HepG2 (cell line): Measurements from ENCODE around the gene WDR82. TPM values are rescaled to one million over a fixed set of nuclear protein-coding genes. Genes with fewer than 3 reads are reported as not detected.
A peak's percentile ranks its signal among the peaks of the same experiment; 100 is the strongest.

Source experiments
- ESRRA ChIP-seq: sonication (generic); formaldehyde crosslinking; IDR thresholded peaks from 2 replicates; pipeline ENCODE4 v1.5.1; 2020; ENCODE audit warnings: mild to moderate bottlenecking, low read depth, missing genetic modification reagents
- HNF4G ChIP-seq, 2 experiments: sonication (generic) in 1 of 2; formaldehyde crosslinking in 1 of 2; IDR thresholded peaks; 2 replicates each; pipeline versions ENCODE4 v1.4.0 to v1.6.1; 2011 to 2020; ENCODE audit warnings: borderline replicate concordance in 2 of 2, low read depth in 2 of 2, mild to moderate bottlenecking in 2 of 2, low read length in 1 of 2, missing genetic modification reagents in 1 of 2, moderate library complexity in 1 of 2
- KAT8 ChIP-seq: IDR thresholded peaks from 2 replicates; pipeline ENCODE4 v1.6.1; 2016; ENCODE audit warnings: missing genetic modification reagents, missing compliant biosample characterization
- KDM2A ChIP-seq: sonication (generic); formaldehyde crosslinking; IDR thresholded peaks from 2 replicates; pipeline ENCODE4 v1.4.0; 2020; ENCODE audit warnings: low read depth, missing genetic modification reagents, borderline replicate concordance
- LCORL ChIP-seq, 2 experiments: fragments of 450-650 bp in 1 of 2; sonication (generic) in 1 of 2; formaldehyde crosslinking in 1 of 2; IDR thresholded peaks; 2 replicates each; pipeline versions ENCODE4 v1.5.0 to v1.6.1; 2017 to 2020; ENCODE audit warnings: antibody characterized with exemption in 1 of 2, missing genetic modification reagents in 1 of 2
- NR2C2 ChIP-seq: sonication (generic); formaldehyde crosslinking; IDR thresholded peaks from 2 replicates; pipeline ENCODE4 v1.4.0; 2020; ENCODE audit warnings: missing genetic modification reagents, mild to moderate bottlenecking, moderate library complexity, borderline replicate concordance
- RORA ChIP-seq: sonication (generic); formaldehyde crosslinking; IDR thresholded peaks from 2 replicates; pipeline ENCODE4 v1.5.0; 2020; ENCODE audit warnings: mild to moderate bottlenecking, missing genetic modification reagents, moderate library complexity
- RXRB ChIP-seq: IDR thresholded peaks from 2 replicates; pipeline ENCODE4 v1.6.1; 2016; ENCODE audit warnings: borderline replicate concordance, missing genetic modification reagents, missing compliant biosample characterization
- SALL1 ChIP-seq: sonication (generic); formaldehyde crosslinking; IDR thresholded peaks from 2 replicates; pipeline ENCODE4 v1.8.0; 2022; ENCODE audit warnings: mild to moderate bottlenecking, missing genetic modification reagents
- SAP130 ChIP-seq: IDR thresholded peaks from 2 replicates; pipeline ENCODE4 v1.6.1; 2016; ENCODE audit warnings: low read depth
- SIX4 ChIP-seq: sonication (generic); formaldehyde crosslinking; IDR thresholded peaks from 2 replicates; pipeline ENCODE4 v1.4.0; 2020; ENCODE audit warnings: missing genetic modification reagents
- SMAD1 ChIP-seq: sonication (generic); formaldehyde crosslinking; IDR thresholded peaks from 2 replicates; pipeline ENCODE4 v1.4.0; 2020; ENCODE audit warnings: missing genetic modification reagents, low read depth, mild to moderate bottlenecking, borderline replicate concordance
- ZBTB4 ChIP-seq: sonication (generic); formaldehyde crosslinking; IDR thresholded peaks from 2 replicates; pipeline ENCODE4 v1.4.0; 2020; ENCODE audit warnings: missing genetic modification reagents, mild to moderate bottlenecking, borderline replicate concordance
- ZC3H4 ChIP-seq: sonication (generic); formaldehyde crosslinking; IDR thresholded peaks from 2 replicates; pipeline ENCODE4 v1.4.0; 2020; ENCODE audit warnings: missing genetic modification reagents, borderline replicate concordance
- ZNF234 ChIP-seq: sonication (generic); formaldehyde crosslinking; conservative IDR thresholded peaks from 2 replicates; pipeline ENCODE4 v1.5.1; 2020; ENCODE audit warnings: mild to moderate bottlenecking, missing genetic modification reagents
- ZNF282 ChIP-seq: fragments of 450-650 bp; IDR thresholded peaks from 2 replicates; pipeline ENCODE4 v1.6.1; 2018; ENCODE audit not compliant: partially characterized antibody
- ZNF331 ChIP-seq: sonication (generic); formaldehyde crosslinking; IDR thresholded peaks from 2 replicates; pipeline ENCODE4 v1.4.0; 2020; ENCODE audit warnings: missing genetic modification reagents
- ZNF557 ChIP-seq: sonication (generic); formaldehyde crosslinking; IDR thresholded peaks from 2 replicates; pipeline ENCODE4 v1.4.0; 2020; ENCODE audit warnings: missing genetic modification reagents
- ZNF605 ChIP-seq: sonication (generic); formaldehyde crosslinking; IDR thresholded peaks from 2 replicates; pipeline ENCODE4 v1.8.0; 2022; ENCODE audit warnings: mild to moderate bottlenecking, missing genetic modification reagents
- ZSCAN25 ChIP-seq: sonication (generic); formaldehyde crosslinking; IDR thresholded peaks from 2 replicates; pipeline ENCODE4 v1.8.0; 2022; ENCODE audit warnings: mild to moderate bottlenecking, missing genetic modification reagents
- polyA plus RNA-seq, 8 experiments: library from polyadenylated mRNA; depleted of rRNA in 3 of 8; stranded (reverse) in 7 of 8; unstranded in 1 of 8; fragments of >200 nt; fragmentation: Illumina TruSeq in 4 of 8; extraction: Trizol in 4 of 8; gene quantifications; 2 replicates each; pipeline versions ENCODE4 v1.2.1 to v1.2.3, GENCODE V29; 2011 to 2016; ENCODE audit warnings: low read depth in 4 of 8, missing spikeins in 1 of 8, mixed read lengths in 1 of 8; ENCODE audit not compliant: insufficient read depth in 1 of 8
- total RNA-seq, 5 experiments: library from RNA; depleted of rRNA; stranded (reverse); fragments of >200 nt; fragmentation: Illumina TruSeq; extraction: Trizol; gene quantifications; 2 replicates each; pipeline ENCODE4 v1.2.3, GENCODE V29; 2016; ENCODE audit warnings: low read depth in 1 of 5
- TF ChIP-seq, protein P1 (sequence below): sonication (generic); formaldehyde crosslinking; IDR thresholded peaks from 2 replicates; pipeline ENCODE4 v1.9.0; 2022; ENCODE audit warnings: low read depth, missing genetic modification reagents
- TF ChIP-seq, protein P2 (sequence below): sonication (generic); formaldehyde crosslinking; IDR thresholded peaks from 2 replicates; pipeline ENCODE4 v1.5.0; 2020; ENCODE audit warnings: mild to moderate bottlenecking, missing genetic modification reagents, moderate library complexity

WDR82 gene
- total and polyA plus RNA-seq, 2 of the 13 experiments (the other 11 are each of a cell fraction or from before 2014, with no cell fraction given), result 39.1 to 59.5 TPM

DNA sequence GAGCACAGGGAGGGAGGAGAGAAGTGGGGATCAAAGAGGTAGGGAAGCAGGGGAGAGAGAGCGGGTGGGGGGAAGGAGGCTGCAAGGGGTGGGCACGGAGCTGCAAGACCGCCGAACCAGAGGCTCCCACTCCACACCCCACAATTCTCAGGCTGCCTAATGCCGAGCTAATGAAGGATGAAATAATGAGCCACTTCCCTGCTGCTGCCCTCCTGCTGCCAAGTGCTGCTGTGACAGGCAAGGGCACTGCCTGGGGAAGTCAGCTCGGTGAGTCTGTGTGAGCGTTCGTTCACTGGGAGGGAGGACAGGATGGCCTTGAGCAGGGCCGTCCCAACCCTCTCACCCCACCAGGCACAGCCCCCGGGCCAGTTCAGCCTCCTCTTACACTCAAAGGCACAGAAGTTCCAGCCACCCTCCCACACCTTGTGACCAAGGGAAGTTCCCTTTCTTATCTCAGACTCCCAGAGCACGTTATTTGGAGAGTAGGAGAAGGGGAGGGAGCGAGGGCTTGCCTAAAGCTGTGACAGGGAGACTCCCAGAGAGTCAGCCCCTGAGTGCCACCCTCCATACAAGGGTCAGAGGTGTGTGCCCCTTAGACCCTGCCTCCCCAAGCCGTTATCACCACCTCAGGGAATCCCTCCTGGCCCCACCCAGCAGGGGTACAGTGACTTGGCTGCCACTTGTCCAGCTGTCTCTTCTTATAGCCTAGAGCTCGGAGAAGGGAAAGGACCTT lies 21.6 kb upstream of the WDR82 start (continued):
- TF ChIP-seq ZNF282 (no peak), KDM2A (CRISPR knock-in tag) (peak; percentile 47; the same call in 1 of the 2 replicates), NR2C2 (CRISPR knock-in tag) (no peak), ZBTB4 (no peak), HNF4G (IDR thresholded peaks at IDR 0.05; ENCODE audit: borderline replicate concordance, low read depth, low read length) (peak; percentile 6; the same call in 1 of the 2 replicates), HNF4G (CRISPR knock-in tag; IDR thresholded peaks at IDR 0.05; ENCODE audit: borderline replicate concordance, low read depth) (no peak), SAP130 (CRISPR knock-in tag) (peak; percentile 40), ESRRA (CRISPR knock-in tag) (no peak), SALL1 (CRISPR knock-in tag) (peak; percentile 37; the same call in 1 of the 2 replicates), ZNF557 (CRISPR knock-in tag) (no peak), KAT8 (CRISPR knock-in tag) (no peak), ZNF331 (CRISPR knock-in tag) (0 out of 2 replicates have a peak, but pooled peaks have one; percentile 1), ZC3H4 (CRISPR knock-in tag) (no peak), SMAD1 (no peak), ZNF605 (0 out of 2 replicates have a peak, but pooled peaks have one; percentile 35), LCORL (IDR thresholded peaks at IDR 0.05) (no peak), LCORL (CRISPR knock-in tag; IDR thresholded peaks at IDR 0.05) (0 out of 2 replicates have a peak, but pooled peaks have one; percentile 35), SIX4 (CRISPR knock-in tag) (no peak), RORA (no peak), RXRB (CRISPR knock-in tag) (0 out of 2 replicates have a peak, but pooled peaks have one; percentile 27), ZNF234 (no peak), ZSCAN25 (CRISPR knock-in tag) (0 out of 2 replicates have a peak, but pooled peaks have one; percentile 28)
- TF ChIP-seq, protein P1, sequence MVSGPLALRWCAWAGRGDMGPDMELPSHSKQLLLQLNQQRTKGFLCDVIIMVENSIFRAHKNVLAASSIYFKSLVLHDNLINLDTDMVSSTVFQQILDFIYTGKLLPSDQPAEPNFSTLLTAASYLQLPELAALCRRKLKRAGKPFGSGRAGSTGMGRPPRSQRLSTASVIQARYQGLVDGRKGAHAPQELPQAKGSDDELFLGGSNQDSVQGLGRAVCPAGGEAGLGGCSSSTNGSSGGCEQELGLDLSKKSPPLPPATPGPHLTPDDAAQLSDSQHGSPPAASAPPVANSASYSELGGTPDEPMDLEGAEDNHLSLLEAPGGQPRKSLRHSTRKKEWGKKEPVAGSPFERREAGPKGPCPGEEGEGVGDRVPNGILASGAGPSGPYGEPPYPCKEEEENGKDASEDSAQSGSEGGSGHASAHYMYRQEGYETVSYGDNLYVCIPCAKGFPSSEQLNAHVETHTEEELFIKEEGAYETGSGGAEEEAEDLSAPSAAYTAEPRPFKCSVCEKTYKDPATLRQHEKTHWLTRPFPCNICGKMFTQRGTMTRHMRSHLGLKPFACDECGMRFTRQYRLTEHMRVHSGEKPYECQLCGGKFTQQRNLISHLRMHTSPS (CRISPR knock-in tag), result 0 out of 2 replicates have a peak, but pooled peaks have one; percentile 46
- TF ChIP-seq, protein P2, sequence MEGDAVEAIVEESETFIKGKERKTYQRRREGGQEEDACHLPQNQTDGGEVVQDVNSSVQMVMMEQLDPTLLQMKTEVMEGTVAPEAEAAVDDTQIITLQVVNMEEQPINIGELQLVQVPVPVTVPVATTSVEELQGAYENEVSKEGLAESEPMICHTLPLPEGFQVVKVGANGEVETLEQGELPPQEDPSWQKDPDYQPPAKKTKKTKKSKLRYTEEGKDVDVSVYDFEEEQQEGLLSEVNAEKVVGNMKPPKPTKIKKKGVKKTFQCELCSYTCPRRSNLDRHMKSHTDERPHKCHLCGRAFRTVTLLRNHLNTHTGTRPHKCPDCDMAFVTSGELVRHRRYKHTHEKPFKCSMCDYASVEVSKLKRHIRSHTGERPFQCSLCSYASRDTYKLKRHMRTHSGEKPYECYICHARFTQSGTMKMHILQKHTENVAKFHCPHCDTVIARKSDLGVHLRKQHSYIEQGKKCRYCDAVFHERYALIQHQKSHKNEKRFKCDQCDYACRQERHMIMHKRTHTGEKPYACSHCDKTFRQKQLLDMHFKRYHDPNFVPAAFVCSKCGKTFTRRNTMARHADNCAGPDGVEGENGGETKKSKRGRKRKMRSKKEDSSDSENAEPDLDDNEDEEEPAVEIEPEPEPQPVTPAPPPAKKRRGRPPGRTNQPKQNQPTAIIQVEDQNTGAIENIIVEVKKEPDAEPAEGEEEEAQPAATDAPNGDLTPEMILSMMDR (CRISPR knock-in tag), result peak; percentile 41; the same call in 1 of the 2 replicates
